CD4-positive, alpha-beta T cell treated with Interleukin-17A for 4 hours (primary cell): Measurements from ENCODE around the gene ACSM2A.
"Not testable (repeated sequence)": the region's sequence is repeated elsewhere in the genome, so short reads cannot be mapped to it uniquely, and the experiment has no call there.

Experiments
- DNase-seq: peaks from one replicate; pipeline ENCODE4 v3.0.0-alpha.2; 2020; ENCODE audit warnings: mixed read lengths

The ACSM2A gene

DNA sequence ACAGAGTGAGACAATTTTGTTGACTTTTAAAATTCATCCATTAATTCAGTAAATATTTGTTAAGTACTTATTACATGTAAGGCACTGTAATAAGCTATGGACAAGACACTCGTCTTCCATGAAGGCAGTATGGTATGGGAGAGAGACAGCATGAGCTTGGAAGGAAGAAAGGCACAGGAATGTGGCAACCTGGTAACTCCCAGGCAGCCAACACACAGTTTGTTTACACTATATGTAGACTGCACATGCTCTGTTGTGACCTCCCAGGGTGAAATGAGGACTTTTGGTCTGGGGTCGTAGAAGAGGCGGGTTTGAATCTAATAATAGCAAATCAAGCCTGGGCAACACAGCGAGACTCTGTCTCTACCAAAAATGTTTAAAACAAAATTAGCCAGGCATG is 9.0 kb downstream of the ACSM2A start:
- not testable (repeated sequence) for DNase-seq

DNA sequence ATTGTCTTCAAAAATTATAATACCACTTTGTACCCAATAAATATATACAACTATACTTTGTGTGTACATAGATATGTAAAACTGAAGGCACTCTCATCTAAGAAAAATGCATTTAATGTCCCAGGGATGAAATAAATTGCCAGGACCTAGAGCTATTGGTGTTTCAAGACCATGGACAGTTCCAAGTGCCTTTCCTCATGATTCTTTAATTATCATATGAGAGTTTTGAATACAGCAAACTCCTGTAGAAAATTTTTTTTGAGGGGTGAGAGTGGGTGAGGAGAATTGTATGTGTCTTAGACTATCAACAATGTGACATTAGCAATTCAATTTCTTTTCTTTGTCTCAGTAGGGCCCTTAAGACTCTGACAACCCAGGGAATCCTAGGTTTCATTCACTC is 17.6 kb downstream of the ACSM2A start:
- not testable (repeated sequence) for DNase-seq

DNA sequence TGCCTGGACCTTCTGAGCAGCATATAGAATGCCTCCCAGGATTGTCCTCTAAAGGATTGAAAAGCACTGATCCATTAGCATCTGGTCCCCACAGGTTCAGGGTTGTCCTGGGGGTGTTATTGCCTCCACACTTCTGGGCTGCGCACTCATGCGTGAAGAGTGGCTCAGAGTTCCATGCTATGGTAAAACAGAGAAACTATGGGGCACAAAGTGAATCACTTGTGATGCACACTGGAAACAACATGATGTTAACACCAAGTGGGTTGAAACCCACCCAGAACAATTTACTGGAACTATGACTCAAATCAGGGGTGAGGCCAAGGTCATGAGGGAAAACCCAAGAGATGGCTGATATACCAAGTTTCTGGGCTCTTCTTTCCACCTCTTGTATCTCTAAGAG is 18.6 kb downstream of the ACSM2A start:
- not testable (repeated sequence) for DNase-seq

DNA sequence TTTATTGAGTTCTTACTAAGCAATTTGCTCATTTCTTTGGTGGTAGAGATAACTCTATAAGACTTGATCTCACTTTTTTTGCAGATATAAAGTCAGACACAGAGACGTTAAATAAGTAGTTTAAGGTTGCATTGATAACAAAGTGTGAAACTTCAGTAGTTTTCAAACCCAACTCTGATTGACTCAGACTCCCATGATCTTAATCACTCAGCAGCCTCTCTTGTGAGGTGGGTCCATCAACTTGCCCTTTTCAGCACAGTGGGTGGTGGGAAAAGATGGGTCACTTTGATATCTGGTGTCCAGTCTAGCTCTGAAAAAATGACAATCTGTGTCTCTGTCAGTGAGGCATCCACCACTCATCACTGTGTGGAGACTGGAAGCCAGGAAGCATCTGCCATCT is 19.4 kb downstream of the ACSM2A start:
- not testable (repeated sequence) for DNase-seq

DNA sequence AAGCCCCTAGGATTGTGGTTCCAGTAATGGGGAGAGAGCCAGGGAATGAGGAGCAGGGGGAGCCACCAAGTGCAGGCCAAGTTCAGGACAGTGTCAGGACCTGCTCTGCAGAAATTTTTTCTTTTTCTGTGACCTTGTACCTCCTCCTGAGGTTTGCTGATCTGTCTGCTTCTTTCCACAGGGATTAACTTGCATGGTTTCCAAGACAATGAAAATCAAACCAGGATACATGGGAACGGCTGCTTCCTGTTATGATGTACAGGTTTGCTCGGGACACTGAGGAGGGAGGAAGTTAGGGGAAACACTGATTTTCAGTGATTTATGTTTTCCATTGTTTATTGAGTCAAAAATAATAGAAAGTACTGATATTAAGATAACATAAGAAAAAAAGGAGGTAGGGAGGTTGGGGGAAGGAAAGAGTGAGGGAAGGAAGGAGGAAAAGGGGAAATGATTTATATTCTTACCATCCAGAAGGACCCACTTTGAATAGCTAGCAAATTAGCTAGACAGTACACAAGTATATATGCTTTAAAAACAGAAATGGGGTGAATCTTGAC is 25.9 kb downstream of the ACSM2A start:
- DNase-seq, result not testable (repeated sequence)

DNA sequence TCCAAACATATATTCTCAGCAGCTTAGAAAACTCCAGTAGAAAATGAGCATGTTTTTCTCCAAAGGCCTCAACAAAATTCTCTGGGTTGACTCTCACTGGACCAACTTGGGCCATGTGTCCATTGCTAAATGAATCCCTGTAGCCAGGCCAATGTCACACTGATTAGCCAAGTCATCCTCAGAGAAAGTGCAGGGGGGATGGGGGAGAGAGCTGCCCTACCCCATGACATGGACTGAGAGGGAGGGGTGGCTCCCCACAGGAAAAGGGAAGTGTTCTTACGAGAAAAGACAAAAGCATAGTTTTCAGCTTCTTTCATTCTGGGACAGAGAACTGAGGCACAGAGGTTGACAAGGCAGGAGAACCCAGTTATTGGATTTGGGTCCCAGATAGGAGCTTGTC is 32.7 kb downstream of the ACSM2A start:
- not testable (repeated sequence) for DNase-seq

DNA sequence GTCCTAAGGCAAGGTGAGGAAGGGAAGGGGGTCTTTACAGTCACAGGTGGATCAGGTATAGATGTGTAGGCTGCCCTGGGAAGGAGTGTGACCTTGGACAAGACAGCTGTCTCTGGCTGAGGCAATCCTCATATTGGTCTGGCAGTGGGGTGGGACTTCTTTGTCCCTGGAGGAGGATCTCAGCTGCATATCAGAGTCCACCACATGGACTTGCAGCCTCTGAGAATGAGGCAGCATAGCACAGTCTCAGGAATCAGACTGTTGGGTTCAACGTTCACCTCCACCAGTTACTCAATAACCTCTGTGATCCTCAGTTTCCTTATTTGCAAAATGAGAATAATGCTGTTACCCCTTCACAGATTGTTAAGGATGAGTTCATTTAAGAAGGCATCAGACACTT is 33.4 kb downstream of the ACSM2A start:
- DNase-seq, result no peak

DNA sequence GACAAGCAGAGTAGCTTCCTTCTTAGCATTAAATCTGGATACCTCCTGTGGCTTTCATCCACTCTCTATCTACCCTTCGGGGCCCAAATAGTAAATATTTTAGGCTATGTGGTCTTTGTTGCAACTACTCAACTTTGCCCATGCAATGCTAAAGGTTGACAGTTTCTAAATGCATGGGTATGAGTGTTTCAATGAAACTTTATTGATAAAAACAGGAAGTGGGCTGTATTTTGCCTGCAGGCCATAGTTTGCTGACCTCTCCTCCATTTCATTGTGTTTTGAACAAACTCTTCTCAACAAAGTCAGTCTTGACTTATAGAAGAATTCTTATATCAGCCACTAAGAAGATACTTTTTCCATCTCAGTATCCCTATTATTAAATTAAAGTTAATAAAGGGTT is 34.1 kb downstream of the ACSM2A start:
- DNase-seq, result no peak

DNA sequence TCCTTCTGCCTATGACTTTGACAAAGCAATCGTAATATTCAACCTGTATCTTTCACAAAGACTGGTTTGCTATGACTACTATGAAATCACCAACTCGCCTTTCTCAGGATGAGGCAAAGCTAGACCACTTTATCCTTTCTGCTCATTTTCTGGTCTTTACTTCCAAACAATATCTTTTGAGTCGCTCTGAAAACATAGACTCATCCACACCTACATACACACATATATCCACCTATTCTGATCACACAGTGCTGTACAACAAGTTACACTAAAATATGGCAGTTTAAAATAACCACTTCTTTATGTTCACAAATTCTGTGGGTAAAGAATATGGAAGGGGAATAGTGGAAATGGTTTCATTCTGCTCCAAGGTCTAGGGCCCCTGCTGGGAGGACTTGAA is 39.7 kb downstream of the ACSM2A start:
- DNase-seq, result not testable (repeated sequence)

DNA sequence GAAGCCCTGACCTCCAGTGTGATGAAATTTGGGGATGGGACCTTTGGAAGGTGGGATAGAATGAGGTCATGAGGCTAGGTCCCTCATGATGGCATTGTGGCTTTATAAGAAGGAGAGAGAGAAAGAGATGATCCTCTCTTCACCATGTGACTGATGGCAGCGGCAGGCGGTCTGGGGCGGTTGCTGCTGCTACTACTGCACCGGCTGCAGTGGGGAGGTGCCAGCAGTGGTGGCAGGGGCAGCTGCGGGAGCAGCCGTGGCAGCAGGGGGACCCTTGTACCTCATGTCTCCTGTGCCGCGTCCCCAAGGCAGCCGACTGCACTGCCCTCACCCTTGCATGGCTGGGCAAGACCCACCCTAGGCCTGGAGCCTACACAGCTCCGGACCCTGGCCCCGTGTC is 40.1 kb downstream of the ACSM2A start:
- DNase-seq, result not testable (repeated sequence)

DNA sequence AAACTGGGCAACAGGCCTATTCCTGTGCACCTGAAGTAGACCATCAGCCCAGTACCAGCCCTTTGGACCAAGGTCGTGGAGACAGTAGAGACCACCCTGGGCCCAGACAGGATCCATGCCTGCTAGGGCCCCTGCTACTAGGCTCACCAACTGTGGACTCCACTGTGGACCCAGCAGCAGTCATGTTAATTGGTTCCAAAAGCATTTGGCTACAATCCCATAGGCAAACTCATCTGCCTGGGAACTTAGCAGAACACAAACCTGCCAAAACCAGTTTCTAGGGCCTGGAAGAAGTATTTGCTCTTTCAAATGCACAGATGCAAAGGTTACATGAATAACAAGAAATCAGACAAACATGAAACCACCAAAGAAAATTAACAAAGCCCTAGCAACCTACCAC is 53.1 kb downstream of the ACSM2A start:
- no peak for DNase-seq

DNA sequence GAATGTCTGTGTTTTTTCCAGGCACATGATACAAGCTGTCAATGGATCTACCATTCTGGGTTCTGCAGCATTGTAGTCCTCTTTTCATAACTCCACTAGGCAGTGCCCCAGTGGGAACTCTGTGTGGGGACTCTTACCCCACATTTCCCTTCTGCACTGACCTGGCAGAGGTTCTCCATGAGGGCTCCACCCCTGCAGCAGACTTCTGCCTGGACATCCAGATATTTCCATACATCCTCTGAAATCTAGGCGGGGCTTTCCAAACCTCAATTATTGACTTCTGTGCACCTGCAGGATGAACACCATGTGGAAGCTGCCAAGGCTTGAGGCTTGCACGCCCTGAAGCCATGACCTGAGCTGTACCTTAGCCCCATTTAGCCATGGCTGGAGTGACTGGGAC is 56.0 kb downstream of the ACSM2A start:
- DNase-seq, result no peak

DNA sequence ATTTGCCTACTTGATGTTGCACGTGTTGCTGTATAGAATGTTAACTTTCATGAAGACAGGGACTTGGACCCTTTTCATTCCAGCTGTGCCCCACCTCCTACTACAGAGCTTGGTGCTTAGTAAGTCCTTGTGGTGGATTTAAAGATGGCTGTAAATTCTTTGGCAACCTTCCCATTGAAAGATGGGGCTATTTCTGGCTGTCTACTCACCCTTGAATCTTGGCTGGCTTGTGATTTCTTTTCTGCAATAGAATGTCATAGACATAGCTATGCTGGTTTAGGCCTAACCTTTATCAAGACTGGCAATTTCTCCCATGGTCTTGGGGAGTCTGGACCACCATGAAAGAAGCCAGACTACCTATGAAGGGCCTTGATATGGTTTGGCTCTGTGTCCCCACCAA is 59.0 kb downstream of the ACSM2A start:
- DNase-seq, result no peak

DNA sequence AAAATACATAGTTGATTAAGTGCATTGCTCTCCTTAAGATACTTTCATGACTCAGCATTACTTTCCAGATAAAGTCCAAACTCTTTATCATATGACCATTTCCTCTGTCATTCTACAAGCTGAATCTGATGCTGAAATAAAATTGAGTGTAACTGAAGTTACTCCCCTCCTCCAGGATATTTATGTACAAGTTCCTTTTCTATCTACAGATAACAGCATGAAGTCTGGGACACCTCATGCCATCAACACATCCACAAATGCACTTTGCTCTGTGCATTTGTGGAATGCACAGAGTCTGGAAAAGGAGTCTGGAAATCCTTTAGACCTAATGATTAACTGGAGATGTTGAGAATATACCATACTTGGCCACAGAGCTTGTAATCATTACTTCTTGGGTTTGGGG is 64.4 kb downstream of the ACSM2A start:
- DNase-seq, result no peak

DNA sequence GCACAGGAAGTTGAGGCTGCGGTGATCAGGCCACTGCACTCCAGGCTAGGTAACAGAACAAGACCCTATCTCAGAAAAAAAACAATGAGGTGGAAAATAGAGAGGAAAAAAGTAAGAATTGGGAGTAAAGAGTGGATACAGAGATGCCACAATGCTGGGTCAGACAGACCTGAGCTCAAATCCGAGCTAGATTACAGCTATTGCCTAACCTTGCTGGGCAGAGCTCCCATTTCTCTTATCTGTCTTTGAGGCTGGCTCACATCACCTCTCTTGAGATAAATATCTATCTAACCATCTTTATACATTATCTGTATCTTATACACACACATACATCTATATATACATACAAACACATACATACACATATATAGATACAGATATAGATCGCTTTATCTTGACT is 65.8 kb downstream of the ACSM2A start:
- DNase-seq, result no peak

DNA sequence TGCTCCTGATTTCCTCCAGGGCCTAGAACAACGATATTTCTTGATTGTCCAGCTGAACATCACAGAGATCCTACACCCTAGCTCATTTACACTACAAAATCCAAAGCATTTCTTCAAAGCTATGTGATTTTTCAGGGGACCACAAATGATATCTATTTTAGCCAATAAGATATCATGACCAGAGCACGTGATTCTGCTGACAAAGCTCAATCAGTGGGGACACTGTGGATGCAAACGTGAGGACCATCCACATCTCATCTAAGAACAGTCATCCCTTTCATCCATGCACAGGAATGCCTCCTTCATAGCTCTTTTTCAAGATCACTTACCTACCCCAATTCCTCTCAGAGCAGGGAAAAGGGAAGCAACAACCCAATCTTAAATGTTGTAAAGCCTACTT is 67.9 kb downstream of the ACSM2A start:
- DNase-seq, result no peak

DNA sequence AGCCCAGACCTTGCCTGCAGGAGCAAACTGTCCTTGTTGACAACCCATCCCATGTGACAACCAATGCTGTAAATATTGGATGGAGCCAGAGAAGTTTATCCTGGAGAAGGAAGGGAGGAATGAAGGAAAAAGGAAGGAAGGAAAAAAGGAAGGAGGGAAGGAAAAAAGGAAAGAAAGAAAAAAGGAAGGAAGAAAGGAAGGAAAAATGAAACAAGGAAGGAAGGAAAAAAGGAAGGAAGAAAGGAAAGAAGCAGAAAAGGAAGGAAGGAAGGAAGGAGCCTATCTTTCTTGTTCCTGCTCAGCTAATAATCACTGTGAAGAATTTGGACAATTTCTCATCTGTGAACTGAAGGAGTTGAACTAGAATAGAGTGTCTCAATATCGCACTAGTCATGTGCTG is 68.8 kb downstream of the ACSM2A start:
- no peak for DNase-seq

DNA sequence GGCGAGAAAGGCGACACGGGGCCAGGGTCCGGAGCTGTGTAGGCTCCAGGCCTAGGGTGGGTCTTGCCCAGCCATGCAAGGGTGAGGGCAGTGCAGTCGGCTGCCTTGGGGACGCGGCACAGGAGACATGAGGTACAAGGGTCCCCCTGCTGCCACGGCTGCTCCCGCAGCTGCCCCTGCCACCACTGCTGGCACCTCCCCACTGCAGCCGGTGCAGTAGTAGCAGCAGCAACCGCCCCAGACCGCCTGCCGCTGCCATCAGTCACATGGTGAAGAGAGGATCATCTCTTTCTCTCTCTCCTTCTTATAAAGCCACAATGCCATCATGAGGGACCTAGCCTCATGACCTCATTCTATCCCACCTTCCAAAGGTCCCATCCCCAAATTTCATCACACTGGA is 80.5 kb downstream of the ACSM2A start:
- not testable (repeated sequence) for DNase-seq

DNA sequence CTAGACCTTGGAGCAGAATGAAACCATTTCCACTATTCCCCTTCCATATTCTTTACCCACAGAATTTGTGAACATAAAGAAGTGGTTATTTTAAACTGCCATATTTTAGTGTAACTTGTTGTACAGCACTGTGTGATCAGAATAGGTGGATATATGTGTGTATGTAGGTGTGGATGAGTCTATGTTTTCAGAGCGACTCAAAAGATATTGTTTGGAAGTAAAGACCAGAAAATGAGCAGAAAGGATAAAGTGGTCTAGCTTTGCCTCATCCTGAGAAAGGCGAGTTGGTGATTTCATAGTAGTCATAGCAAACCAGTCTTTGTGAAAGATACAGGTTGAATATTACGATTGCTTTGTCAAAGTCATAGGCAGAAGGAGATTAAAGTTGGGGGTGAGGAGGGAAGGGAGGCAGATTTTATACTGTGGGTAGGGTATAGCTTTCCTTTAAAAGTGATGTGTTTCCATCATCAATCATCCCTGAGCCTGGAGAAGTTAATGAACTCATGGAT is 81.0 kb downstream of the ACSM2A start:
- not testable (repeated sequence) for DNase-seq

DNA sequence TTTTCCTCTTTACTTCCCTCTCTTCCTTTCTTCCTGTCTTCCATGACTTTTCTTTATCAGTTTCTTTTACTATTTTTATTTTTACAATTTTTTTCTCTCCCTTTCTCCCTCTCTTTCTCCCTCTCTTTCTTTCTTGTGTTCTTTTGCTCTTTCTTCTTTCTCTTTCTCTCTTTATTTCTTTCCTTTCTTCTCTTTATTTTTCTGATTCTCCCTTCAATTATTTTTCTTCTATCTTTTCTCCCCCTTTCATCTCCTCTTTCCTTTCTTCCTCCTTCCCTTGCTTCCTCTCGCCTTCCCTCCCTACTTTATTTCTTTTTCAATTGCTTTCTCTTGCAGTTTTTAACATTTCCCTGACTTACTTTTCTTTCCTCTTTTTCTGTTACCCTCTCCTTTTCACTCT is 85.3 kb downstream of the ACSM2A start:
- DNase-seq, result not testable (repeated sequence)
